Mesodermal cell (in vitro differentiated cells): ENCODE measurements around the gene MBD3. TPM values are rescaled to one million over a fixed set of nuclear protein-coding genes. Genes with fewer than 3 reads are reported as not detected.
A peak's percentile ranks its signal among the peaks of the same experiment; 100 is the strongest.
"Not testable (repeated sequence)": the region's sequence is repeated elsewhere in the genome, so short reads cannot be mapped to it uniquely, and the experiment has no call there.

Experiments used
- H3K27ac ChIP-seq: 2 replicates; pipeline ENCODE4 v1.7.0; 2013; ENCODE audit warnings: mild to moderate bottlenecking, low read depth, low read length, moderate library complexity; ENCODE audit not compliant: severe bottlenecking
- H3K36me3 ChIP-seq: 2 replicates; pipeline ENCODE4 v1.7.1; 2013; ENCODE audit warnings: mild to moderate bottlenecking, low read length, moderate library complexity; ENCODE audit not compliant: control insufficient read depth, insufficient read depth
- H3K4me1 ChIP-seq: one replicate; pipeline ENCODE4 v1.7.1; 2013; ENCODE audit warnings: mild to moderate bottlenecking, low read length; ENCODE audit not compliant: insufficient read depth, control insufficient read depth, poor library complexity, severe bottlenecking
- H3K4me3 ChIP-seq: 2 replicates; pipeline ENCODE4 v1.7.0; 2013; ENCODE audit warnings: low read length, control low read depth, mild to moderate bottlenecking; ENCODE audit not compliant: insufficient read depth, poor library complexity, severe bottlenecking; ENCODE audit errors: extremely low read depth
- H3K9me3 ChIP-seq: 2 replicates; pipeline ENCODE4 v1.7.1; 2013; ENCODE audit warnings: mild to moderate bottlenecking, low read length, moderate library complexity; ENCODE audit not compliant: control insufficient read depth
- WGBS, 2 experiments: methylation state at CpG; one replicate each; pipeline ENCODE4 v1.1.5; 2013; ENCODE audit warnings: missing lambda C conversion rate in 2 of 2; ENCODE audit not compliant: insufficient coverage in 2 of 2; 5-methylcytosine and 5-hydroxymethylcytosine counted together
- polyA plus RNA-seq, 2 experiments: library from polyadenylated mRNA; stranded (reverse); fragments of 50-300 nt; gene quantifications; one replicate each; pipeline ENCODE4 v1.2.3, GENCODE V29; 2013

Gene MBD3
- 44.5 TPM for polyA plus RNA-seq (2013, experiment 1 of 2)
- polyA plus RNA-seq (2013, experiment 2 of 2) = 38.1 TPM

GRCh38 chr19:1592755-1593500, at the start of gene MBD3:
MBD3 (minus strand) TSS chr19:1592865; CDS start chr19:1592631, 234 bp downstream.
- WGBS, 2 experiments = 10 to 12% methylated on average over 39 to 46 of the region's 68 CpGs
- H3K4me1 ChIP-seq = peaks cover 6% of the 10 kb centered on the region
- peak within 1 kb of the TSS; percentile 78 for H3K4me3 ChIP-seq
- H3K27ac ChIP-seq = peak within 1 kb of the TSS; percentile 99
- no peaks in the 10 kb centered on the region for H3K9me3 ChIP-seq
- H3K36me3 ChIP-seq = peaks cover 22% of the 10 kb centered on the region

GRCh38 chr19:1640893-1641448, 48.3 kb upstream of the MBD3 start:
- not testable (repeated sequence) for H3K4me3 ChIP-seq, H3K27ac ChIP-seq, H3K4me1 ChIP-seq, H3K9me3 ChIP-seq
- H3K36me3 ChIP-seq = peaks cover 96% of the 10 kb centered on the region
- 91% methylated on average over 3 to 8 of the region's 10 CpGs for WGBS, 2 experiments

GRCh38 chr19:1636325-1637236, 43.9 kb upstream of the MBD3 start:
- Histone ChIP-seq H3K4me3 (no peak overlapping the region), H3K27ac (no peak overlapping the region), H3K36me3 (peaks cover 96% of the 10 kb centered on the region), H3K4me1 (no peaks in the 10 kb centered on the region), H3K9me3 (no peaks in the 10 kb centered on the region)
- WGBS, 2 experiments = 97 to 98% methylated on average over 21 to 30 of the region's 34 CpGs

GRCh38 chr19:1634938-1635243, 42.2 kb upstream of the MBD3 start:
- peaks cover 96% of the 10 kb centered on the region for H3K36me3 ChIP-seq
- H3K4me1 ChIP-seq = no peaks in the 10 kb centered on the region
- WGBS, 2 experiments = 92 to 96% methylated on average over 4 to 5 of the region's 5 CpGs
- H3K27ac ChIP-seq = no peak overlapping the region
- no peak overlapping the region for H3K4me3 ChIP-seq
- no peaks in the 10 kb centered on the region for H3K9me3 ChIP-seq

- Histone ChIP-seq H3K9me3 (no peaks in the 10 kb centered on the region), H3K4me1 (no peaks in the 10 kb centered on the region), H3K36me3 (peaks cover 94% of the 10 kb centered on the region), H3K27ac (no peak overlapping the region), H3K4me3 (no peak overlapping the region)
- WGBS, 2 experiments = 95 to 96% methylated on average over 19 of the region's 19 CpGs
Measured at GRCh38 chr19:1634242-1634937, 41.7 kb upstream of the MBD3 start.

- H3K9me3 ChIP-seq = no peaks in the 10 kb centered on the region
- no peak overlapping the region for H3K27ac ChIP-seq
- peaks cover 89% of the 10 kb centered on the region for H3K36me3 ChIP-seq
- 94 to 97% methylated on average over 2 to 4 of the region's 11 CpGs for WGBS, 2 experiments
- no peaks in the 10 kb centered on the region for H3K4me1 ChIP-seq
- H3K4me3 ChIP-seq = no peak overlapping the region
Measured at GRCh38 chr19:1633269-1633826, 40.7 kb upstream of the MBD3 start.

GRCh38 chr19:1632462-1633268, 40.0 kb upstream of the MBD3 start:
- H3K27ac ChIP-seq = no peak overlapping the region
- no peak overlapping the region for H3K4me3 ChIP-seq
- no peaks in the 10 kb centered on the region for H3K4me1 ChIP-seq
- no peaks in the 10 kb centered on the region for H3K9me3 ChIP-seq
- WGBS, 2 experiments = 96 to 98% methylated on average over 19 to 26 of the region's 26 CpGs
- peaks cover 82% of the 10 kb centered on the region for H3K36me3 ChIP-seq

- Histone ChIP-seq H3K9me3 (no peaks in the 10 kb centered on the region), H3K36me3 (peaks cover 80% of the 10 kb centered on the region), H3K4me3 (no peak overlapping the region), H3K27ac (no peak overlapping the region), H3K4me1 (no peaks in the 10 kb centered on the region)
- 95% methylated on average over 28 to 30 of the region's 31 CpGs for WGBS, 2 experiments
Measured at GRCh38 chr19:1631557-1632100, 39.0 kb upstream of the MBD3 start.

GRCh38 chr19:1630811-1631210, 38.1 kb upstream of the MBD3 start:
- Histone ChIP-seq H3K4me3 (no peak overlapping the region), H3K36me3 (peaks cover 79% of the 10 kb centered on the region), H3K27ac (no peak overlapping the region), H3K9me3 (no peaks in the 10 kb centered on the region), H3K4me1 (no peaks in the 10 kb centered on the region)
- WGBS, 2 experiments = 97 to 98% methylated on average over 11 to 14 of the region's 17 CpGs
